ENCODE data around the gene UBE3D.

UBE3D gene, protein sequence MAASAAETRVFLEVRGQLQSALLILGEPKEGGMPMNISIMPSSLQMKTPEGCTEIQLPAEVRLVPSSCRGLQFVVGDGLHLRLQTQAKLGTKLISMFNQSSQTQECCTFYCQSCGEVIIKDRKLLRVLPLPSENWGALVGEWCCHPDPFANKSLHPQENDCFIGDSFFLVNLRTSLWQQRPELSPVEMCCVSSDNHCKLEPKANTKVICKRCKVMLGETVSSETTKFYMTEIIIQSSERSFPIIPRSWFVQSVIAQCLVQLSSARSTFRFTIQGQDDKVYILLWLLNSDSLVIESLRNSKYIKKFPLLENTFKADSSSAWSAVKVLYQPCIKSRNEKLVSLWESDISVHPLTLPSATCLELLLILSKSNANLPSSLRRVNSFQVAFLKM

DNA sequence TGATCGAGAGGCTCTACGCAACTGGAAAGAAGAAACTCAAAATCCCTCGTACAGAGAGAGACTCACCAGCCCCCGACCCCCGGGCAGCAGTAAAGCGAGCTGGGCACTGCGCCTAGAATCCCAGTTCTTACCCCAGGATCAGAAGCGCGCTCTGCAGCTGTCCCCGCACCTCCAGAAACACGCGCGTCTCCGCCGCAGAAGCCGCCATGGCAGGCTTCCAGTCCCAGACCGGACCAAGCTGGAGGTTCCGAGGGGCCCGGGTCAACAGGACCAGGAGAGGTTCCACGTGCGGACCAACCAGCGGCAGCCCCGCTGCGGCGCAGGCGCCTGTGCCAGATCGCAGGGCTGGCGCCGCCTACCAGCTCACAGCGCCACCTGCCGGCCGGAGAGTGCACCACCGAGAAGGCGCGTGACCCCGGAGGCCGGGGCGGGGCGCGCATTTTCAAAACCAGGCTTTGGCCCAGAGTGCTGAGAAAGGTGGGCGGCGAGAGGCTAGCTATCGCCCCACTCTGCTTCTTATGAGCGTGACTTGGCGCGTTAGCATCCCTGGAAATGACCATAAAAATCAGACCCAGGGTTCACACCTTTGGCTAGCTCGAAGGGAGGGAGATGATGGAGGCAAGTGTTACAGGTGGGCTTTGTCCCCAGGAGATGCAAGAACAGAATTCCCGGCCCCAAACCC lies at the start of gene UBE3D:
Gene UBE3D (minus strand): TSS at position 331 of the 682 bp plus-strand sequence. CDS start 123 bp downstream, at position 208.
- no peak for DNase-seq

DNA sequence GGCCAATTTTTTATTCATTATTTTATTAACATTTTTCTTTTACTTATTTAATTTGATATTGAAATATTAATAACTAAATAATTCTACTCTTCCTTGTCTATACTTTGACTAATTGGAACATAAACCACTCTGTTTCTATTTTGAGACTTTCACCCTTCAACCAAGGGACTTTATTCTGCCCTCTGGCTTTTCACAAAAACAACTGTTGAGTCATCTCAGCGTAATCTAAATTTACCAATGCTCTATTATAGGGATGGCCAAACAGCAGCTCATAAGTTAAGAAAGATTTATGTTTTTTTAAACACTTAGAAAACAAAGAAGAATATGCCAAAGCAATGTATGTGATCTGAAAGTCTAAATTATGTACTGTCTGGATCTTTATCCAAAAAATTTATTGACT lies 48.5 kb upstream of the UBE3D start:
- no peak for DNase-seq

DNA sequence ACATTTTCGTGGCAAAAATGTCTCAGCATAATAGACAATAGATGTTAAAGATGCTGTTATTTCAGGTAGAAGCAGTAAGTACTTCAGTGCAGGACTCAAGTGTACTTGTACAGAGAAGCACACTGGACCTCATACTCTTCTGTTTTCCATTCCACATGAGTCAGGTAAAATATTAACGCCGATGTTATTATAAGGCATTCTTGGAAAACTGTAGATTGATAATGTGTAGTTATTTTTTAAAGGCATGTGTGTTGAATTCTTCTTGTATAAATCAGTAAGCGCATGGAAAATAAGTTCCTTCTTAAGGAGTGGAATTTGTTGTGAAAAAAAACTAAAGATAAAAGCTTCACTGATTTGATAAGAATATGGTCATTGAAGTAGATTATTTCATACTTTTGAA lies 47.6 kb upstream of the UBE3D start:
- DNase-seq, result no peak

DNA sequence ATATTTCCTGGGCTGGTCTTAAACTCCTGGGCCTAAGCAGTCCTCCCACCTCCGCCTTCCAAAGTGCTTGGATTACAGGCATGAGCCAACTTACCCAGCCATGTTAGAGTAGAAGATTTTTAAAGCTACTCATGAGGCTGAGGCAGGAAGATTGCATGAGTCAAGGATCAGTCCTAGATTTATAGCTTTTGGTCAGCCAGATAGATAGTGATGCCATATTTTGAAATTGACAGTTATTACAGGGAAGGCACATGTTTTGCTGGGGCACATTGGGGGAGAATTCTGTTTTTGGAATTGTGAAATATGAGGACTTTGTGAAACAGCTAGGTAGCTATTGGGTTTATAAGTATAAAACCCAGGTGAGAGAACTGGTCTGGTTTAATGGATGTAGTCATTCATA lies 42.7 kb upstream of the UBE3D start:
- no peak for DNase-seq

DNA sequence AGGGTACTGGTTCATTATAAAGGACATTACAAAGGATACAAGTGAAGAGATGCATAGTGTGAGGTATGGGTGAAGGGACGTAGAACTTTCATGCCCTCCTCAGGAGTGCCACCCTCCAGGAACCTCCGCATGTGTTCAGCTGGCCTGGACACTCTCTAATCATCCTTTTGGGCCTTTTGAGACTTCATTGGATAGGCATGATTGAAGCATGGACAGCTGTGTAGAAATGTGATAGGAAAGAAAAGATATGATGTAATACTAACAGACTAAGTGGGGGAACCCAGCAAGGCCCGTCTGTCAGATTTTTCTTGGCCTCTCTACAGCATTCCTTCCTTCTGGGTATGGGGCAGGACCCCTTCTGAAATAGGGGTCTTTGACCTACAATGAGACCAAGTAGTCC lies 32.9 kb upstream of the UBE3D start:
- no peak for DNase-seq

DNA sequence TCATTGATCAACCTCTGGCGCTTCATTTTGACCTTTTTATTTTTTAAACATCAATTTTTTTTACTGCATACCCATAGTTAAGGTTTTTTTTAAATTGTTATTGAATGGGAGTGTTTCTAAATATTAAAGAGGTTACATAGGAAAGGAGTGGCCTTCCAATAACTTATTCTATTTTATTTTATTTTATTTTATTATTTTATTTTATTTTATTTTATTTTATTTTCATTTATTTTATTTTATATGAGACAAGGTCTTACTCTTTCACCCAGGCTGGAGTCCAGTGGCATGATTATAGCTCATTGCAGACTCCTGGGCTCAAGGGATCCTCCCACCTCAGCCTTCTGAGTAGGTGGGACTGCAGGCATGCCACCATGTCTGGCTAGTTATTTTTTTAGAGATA lies 32.0 kb upstream of the UBE3D start:
- DNase-seq, result no peak

DNA sequence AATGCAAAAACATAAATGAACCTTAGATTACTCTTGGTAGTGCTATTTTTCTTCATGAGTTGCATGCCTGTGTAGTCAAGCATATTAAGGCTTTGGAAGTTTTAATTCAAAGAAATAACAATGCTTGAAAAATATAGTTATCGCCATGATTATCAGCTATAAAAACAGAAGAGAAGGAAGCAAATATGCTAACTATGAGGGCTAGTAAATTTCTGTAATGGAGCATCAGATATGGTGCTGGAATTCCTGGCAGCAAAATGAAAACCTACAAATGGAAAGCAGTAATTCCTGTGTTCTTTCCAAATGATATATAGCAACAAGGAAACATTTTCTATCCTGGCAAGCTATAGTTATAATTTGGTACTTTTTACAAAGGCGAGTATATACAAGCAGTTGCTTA lies 31.6 kb upstream of the UBE3D start:
- DNase-seq, result no peak

DNA sequence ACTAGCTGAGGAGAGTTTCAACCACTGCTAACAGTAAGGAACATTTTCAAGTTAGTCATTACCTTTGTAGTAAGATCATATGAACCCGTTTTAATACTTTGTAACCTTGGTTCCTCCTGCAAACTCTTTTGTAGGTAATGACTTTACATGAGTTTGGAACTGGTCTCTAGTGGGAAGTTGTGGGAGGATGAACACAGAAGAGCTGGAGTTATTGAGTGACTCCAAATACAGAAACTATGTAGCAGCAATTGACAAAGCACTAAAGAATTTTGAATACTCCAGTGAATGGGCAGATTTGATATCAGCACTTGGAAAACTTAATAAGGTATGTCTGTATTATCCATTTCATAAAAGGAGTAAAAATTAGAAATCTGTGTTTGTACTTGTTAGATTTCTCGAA lies 31.1 kb upstream of the UBE3D start:
- DNase-seq, result no peak

DNA sequence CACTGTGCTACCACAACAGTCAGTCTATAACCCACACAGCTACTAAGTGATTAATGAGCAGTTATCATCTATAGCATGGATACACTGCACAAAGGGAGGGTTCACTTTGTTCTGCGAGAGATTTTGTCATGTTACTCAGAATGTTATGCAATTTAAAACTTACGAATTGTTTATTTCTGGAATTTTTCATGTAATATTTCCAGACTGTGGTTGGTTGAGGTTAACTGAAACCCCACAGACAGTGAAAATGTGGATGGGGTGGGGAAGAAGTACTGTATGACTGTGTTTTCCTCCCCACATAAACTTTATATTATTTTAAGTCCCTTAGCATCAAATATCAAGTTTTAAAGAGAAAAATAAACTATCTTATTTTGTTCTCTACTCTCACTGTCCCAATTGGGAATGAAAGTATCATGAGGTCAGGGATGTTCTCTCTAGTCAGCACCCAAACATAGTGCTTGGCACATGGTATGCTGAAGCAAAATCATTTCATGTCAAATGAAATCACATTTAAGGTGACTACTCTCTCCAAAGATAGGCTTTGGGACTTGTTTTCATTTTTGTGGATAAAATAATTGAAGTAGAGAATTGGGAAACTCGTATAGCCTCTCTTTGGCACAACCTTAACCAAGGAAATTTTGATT lies 27.2 kb upstream of the UBE3D start:
- no peak for DNase-seq

DNA sequence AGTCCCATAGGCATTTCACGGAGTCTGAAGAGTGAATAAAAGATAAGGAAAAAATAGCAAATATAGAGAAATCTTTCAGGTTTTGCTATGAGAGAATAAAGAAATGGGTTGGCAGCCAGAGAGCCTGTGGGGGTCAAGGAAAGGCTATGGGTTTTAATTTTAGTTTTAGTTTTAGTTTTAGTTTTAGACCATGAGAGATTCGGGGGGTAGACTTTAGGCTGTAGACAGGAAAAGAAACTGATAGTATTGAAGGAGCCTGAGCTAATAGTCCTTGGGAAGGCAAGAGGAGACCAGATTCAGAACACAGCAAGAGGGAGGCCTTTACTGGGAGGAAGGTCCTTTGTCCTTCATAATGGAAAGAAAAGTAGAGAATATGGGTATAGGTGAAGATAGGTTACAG lies 21.1 kb upstream of the UBE3D start:
- no peak for DNase-seq

DNA sequence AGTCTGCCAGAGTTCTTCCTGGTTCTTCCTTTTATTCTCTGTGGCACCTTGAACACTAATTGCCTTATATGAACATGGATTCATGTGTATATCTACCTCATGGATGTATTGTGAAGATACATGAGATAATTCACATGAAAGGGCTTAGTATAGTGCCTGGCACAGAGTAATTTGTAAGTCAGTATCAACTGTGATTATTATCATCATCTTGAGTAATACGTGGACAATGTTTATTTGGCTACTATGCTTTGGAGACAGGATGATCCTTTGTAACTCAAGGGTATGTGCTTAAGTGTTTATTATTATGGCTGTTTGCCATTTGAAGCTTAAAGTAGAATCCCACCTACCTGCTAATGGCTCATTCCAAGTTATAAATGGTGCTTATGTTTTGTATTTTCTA lies 17.8 kb upstream of the UBE3D start:
- DNase-seq, result no peak

DNA sequence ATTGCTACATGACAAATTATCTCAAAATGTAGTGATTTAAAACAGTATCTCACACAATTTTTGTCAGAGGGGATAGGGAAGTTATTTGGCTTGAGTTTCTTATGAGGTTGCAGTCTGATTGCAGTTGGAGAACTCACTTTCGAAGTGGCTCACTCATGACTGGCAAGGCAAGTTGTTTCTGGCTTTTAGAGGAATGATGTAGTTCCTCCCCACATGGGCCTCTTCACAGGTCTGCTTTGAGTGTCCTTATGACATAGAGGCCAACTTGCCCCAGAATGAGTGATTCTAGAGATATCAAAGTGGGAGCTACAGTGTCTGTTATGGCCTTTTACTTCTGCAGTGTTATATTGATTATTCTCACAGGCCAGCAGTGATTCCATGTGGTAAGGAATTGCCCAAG lies 8.0 kb upstream of the UBE3D start:
- no peak for DNase-seq

DNA sequence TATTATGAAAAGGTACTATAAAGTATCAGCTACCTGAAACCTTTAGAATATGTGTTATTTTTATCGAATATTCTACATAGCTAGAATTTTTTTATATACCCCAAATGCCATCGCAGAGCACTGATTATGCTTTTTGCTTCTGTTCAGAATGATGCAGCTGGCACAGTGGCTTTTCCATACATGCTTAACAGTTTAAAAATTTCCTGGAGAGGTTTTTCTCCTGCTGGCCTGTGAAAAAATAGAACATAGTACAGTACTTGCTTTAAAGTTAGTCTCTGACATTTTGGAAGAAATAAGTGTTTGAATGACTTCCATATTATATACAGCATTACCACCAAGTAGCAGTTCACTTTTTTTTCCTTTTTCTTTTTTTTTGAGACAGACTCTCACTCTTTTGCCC lies 7.1 kb upstream of the UBE3D start:
- DNase-seq, result no peak

DNA sequence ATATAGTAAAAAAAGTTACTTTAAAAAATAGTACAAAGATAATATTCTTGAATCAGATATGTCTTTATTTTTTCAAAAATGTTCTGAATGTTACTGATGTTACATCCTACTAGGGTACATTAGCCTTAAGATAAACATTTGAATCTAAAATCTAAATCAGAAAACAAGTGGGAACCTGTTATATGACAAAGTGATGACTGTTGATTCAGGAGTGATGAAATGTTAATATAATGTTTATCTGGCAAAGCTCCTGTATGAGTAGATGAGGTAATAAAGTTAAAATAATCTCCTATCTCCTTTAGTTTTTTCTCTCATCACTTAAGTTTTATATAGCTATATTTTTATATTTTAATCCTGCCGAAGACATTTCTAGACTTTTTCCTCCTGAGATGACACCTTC lies 6.1 kb upstream of the UBE3D start:
- DNase-seq, result no peak

DNA sequence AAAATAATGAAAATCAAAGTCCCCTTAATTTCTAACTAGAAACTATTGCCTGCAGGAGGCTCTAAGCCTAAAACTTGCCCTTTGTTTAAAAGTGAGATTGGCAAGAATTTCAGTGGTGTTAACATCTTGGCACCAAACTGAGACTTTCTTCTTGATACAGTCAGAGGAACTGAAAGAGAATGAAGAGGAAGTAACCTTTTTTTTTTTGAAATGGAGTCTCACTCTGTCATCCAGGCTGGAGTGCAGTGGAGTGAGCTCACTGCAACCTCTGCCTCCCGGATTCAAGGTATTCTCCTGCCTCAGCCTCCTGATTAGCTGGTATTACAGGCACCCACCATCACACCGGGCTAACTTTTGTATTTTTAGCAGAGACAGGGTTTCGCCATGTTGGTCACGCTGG lies 5.4 kb upstream of the UBE3D start:
- no peak for DNase-seq

DNA sequence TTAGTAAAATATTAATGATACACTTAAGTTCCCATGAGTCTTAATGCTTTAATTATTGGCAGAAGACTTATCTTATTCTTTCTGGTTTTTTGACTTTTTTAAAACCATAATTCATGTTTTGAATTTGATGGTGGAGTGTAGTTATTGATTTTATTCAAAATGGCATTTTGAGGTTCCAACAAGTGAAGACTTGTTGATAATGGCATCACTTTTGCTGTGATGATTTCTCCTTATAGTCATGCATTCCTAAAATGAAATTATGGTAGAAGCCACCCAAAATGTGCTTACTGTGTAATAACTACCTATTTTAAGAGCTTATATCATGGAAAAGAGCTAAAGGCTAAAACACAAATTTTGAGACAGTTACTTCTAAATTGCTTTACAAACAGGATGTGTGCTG lies 4.0 kb upstream of the UBE3D start:
- no peak for DNase-seq

DNA sequence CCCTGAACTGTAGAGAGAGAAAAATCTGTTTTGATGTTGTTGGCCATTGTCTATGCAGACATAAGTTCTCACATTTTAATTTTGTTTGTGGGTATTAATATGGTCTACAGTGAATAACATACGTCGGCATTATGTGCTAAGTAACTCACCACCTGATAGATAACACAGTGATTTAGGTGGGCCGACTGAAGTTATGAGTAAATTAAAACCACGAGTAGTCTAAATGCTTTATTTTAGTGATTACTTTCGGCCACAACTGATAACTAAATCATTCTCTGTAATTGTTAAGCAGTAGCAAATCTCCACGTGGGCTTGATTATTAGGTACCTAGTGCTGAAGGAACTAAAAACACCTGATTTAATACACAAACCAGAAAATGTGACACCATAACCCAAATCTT lies 3.0 kb upstream of the UBE3D start:
- DNase-seq, result no peak

DNA sequence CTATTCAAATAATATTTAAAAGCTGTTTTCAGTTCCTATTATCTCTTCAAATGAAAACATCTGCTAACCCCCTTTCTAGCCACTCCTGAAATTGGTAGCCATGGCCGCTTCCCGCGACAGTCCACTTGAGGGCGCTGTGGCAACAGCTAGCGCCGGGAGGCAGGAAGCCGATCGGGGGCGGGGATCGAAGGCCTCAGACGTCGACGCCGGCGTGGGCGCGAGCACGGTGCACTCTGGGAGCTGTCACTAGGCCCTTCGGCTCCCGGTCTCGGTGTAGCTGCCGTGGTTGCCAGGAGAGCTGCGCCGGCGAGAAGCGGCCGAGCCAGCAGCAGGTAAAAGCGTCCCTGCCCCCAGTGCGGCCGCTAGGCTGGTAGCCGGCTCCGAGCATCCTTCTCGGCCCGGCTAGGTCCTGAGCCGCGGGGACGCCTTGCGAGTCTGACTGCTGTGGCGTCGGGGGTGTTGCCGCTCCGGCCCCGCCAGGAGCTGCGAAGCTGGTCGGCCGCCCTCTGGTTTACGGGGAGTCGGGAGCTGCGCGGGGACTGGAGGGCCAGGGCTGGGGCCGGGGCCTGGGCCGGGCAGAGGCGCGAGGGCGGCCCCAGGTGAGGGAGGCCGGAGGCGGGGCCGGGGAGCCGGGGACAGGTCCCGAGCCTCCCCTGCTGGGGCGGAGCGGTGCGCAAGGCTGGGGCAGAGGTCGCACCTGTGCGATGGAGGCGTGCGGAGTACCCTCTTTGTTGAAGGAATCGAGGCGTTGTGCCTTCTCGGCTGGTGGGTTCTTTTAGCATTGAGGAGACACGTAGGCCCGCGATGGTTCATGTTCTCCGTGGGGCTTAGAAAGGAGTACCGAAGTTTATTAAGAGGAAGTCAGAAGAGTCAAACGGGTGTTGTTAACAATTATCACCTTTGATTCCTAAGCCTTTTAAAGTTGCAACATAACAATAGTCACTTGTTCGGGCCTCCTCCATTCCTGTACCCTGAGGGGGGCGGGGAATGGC lies 2.1 kb upstream of the UBE3D start, which contains the start of gene DOP1A:
Gene DOP1A (plus strand): TSS at position 224 of the 992 bp plus-strand sequence. CDS start 29,307 bp downstream, outside the sequence.
- peak; percentile 89 for DNase-seq

DNA sequence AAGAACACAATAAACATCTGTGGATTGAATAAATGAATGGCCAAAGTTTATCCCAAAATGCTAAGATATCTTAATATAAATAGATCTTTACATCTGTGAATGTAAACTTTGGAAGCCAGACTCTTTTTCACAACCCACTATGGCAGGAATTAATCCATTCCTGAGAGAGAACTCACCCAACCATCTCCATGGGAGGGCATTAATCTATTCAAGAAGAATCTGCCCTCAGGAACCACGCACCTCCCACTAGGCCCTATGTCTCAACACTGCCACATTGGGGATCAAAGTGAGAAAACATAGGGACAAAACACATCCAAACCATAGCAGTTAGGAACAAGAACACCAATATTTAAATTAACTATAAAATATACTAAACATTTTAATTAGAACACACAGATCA lies 3.4 kb downstream of the UBE3D start:
- DNase-seq, result no peak

DNA sequence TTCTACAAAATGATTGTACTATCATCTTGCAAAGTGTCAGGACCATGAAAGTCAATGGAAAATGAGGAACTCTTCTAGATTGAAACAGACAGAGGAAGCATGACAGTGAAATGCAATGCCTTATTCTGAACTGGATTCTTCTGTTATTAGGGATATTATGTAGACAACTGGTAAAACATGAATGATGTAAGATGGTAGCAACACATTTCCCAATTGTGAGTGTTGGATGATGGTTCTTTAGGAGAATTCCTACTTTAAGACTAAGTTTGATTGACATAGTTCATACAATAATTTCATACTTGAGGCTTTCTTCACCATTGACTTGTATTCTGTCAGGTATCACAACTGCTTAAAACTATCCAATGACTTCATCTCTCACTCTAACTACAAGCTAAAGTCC lies 4.5 kb downstream of the UBE3D start:
- no peak for DNase-seq

DNA sequence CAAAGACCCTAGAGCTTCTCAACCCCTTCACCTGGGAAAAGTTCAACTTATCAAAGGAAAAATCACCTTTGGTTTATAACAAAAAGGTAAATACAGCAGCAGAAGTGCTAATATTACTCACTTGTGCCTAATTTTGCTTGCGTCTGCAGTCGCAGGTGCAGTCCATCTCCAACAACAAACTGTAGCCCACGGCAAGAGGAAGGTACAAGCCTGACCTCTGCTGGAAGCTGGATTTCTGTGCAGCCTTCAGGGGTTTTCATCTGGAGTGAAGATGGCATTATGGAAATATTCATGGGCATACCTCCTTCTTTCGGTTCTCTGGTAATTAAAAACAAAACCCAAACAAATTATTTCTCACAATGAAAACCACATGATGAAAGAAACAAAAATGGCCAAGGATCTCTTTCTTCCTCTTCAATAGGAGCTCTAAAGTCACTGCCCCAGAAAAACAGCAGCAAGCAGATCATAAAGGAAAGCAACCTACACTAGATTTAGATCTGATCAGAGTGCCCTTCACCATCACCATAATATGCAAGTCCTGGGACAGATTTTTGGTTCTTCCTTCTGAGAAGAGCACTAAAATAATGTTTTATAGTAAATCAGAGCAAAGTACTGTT lies 7.8 kb downstream of the UBE3D start:
- peak; percentile 23 for DNase-seq

DNA sequence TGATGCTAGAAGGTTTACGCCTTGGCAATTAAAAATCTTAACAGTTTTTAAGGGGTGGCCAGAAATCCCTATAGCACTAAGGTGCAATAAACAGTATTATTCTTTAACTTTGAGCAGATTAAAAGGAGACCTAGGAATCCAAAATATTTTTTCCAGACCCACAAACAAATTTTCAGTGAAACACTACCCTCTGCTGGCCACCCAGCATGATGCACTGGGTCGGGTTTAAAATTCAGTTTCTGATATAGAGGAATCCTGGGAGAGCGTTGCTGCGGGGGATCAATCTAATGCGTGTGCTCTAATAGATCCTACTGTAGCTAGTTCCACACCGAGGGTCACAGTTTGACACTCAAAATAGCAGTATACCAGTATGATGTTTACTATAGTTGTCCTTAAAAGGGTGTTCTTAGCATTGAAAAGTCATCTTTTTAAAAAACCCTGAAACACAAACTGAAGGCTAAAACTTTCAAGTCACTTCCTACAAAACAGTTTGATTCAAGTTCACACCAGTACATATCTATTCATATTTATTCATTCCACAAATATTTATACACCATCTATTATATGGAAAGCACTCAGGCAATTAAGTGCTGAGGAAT lies 10.2 kb downstream of the UBE3D start:
- no peak for DNase-seq

Data from NCI-H1694 (cell line).